GM23248 (cell line): Measurements from ENCODE around the gene RHAG. TPM values are rescaled to one million over a fixed set of nuclear protein-coding genes. Genes with fewer than 3 reads are reported as not detected.

Source experiments
- DNase-seq: peaks from one replicate; pipeline ENCODE4 v3.0.0-alpha.2; 2015
- H2AFZ ChIP-seq: fragments of 200-600 bp; sonication (generic); 2 replicates; pipeline ENCODE4 v1.6.1; 2016; ENCODE audit warnings: antibody characterized with exemption
- H3F3A ChIP-seq: fragments of 200-600 bp; sonication (generic); 2 replicates; pipeline ENCODE4 v1.6.1; 2016; ENCODE audit warnings: mild to moderate bottlenecking, antibody characterized with exemption, mixed run types; ENCODE audit not compliant: insufficient read depth
- H3K27ac ChIP-seq: fragments of 200-600 bp; sonication (generic); 2 replicates; pipeline ENCODE4 v1.5.1; 2016; ENCODE audit warnings: mild to moderate bottlenecking
- H3K27me3 ChIP-seq: fragments of 200-600 bp; sonication (generic); replicated peaks from 2 replicates; pipeline ENCODE4 v1.6.1; 2016; ENCODE audit warnings: mild to moderate bottlenecking; ENCODE audit not compliant: insufficient read depth
- H3K36me3 ChIP-seq: fragments of 200-600 bp; sonication (generic); 2 replicates; pipeline ENCODE4 v1.6.1; 2016; ENCODE audit warnings: low read depth, mild to moderate bottlenecking
- H3K4me1 ChIP-seq: fragments of 200-600 bp; sonication (generic); 2 replicates; pipeline ENCODE4 v1.6.1; 2016; ENCODE audit warnings: mild to moderate bottlenecking; ENCODE audit not compliant: insufficient read depth
- H3K4me2 ChIP-seq: fragments of 200-600 bp; sonication (generic); one replicate; pipeline ENCODE4 v1.6.1; 2016; ENCODE audit warnings: mild to moderate bottlenecking; ENCODE audit not compliant: unreplicated experiment
- H3K4me3 ChIP-seq: fragments of 200-600 bp; sonication (generic); 2 replicates; pipeline ENCODE4 v1.5.1; 2016; ENCODE audit warnings: mild to moderate bottlenecking
- H3K79me2 ChIP-seq: fragments of 200-600 bp; sonication (generic); 2 replicates; pipeline ENCODE4 v1.6.1; 2016; ENCODE audit warnings: mild to moderate bottlenecking; ENCODE audit not compliant: insufficient read depth
- H3K9ac ChIP-seq: fragments of 200-600 bp; sonication (generic); 2 replicates; pipeline ENCODE4 v1.6.1; 2016; ENCODE audit warnings: mild to moderate bottlenecking
- H3K9me2 ChIP-seq: fragments of 200-600 bp; sonication (generic); 2 replicates; pipeline ENCODE4 v1.6.1; 2016; ENCODE audit warnings: mixed run types, mild to moderate bottlenecking, moderate library complexity; ENCODE audit not compliant: insufficient read depth
- H3K9me3 ChIP-seq: fragments of 200-600 bp; sonication (generic); one replicate; pipeline ENCODE4 v1.6.1; 2017; ENCODE audit warnings: low read depth
- H4K20me1 ChIP-seq: fragments of 200-600 bp; sonication (generic); 2 replicates; pipeline ENCODE4 v1.6.0; 2016; ENCODE audit not compliant: insufficient read depth
- EZH2 ChIP-seq: fragments of 200-600 bp; sonication (generic); IDR thresholded peaks from 2 replicates; pipeline ENCODE4 v1.6.1; 2018; ENCODE audit warnings: antibody characterized with exemption, mild to moderate bottlenecking; ENCODE audit not compliant: insufficient read depth, poor library complexity, severe bottlenecking
- EZH2phosphoT487 ChIP-seq: fragments of 200-600 bp; sonication (generic); IDR thresholded peaks from 2 replicates; pipeline ENCODE4 v1.6.1; 2018; ENCODE audit warnings: antibody characterized with exemption, moderate library complexity, mild to moderate bottlenecking, low read depth; ENCODE audit not compliant: insufficient read depth
- WGBS, 2 experiments: methylation state at CpG; one replicate each; pipeline ENCODE4 v1.1.6; 2015 to 2017; ENCODE audit warnings: low lambda C conversion rate in 2 of 2, low coverage in 1 of 2; ENCODE audit errors: missing lambda C conversion rate in 2 of 2; 5-methylcytosine and 5-hydroxymethylcytosine counted together
- in situ Hi-C: fragments of 300-500 bp; cut with MboI; formaldehyde crosslinking; loops from 2 replicates; pipeline ENCODE4 v1.15.0; 2020
- polyA plus RNA-seq: library from polyadenylated mRNA; unstranded; fragments of >200 nt; fragmentation: Nextera tagmentation; extraction: Ambion mirVana; gene quantifications from 2 replicates; pipeline ENCODE4 v1.2.1, GENCODE V29; 2016
- total RNA-seq: library from RNA; depleted of rRNA; stranded (reverse); fragments of >200 nt; shearing (Covaris generic); gene quantifications from 2 replicates; pipeline ENCODE4 v1.2.3, GENCODE V29; 2014

The RHAG gene
- total and polyA plus RNA-seq, 2 experiments from 2014 or later, result not detected

DNA sequence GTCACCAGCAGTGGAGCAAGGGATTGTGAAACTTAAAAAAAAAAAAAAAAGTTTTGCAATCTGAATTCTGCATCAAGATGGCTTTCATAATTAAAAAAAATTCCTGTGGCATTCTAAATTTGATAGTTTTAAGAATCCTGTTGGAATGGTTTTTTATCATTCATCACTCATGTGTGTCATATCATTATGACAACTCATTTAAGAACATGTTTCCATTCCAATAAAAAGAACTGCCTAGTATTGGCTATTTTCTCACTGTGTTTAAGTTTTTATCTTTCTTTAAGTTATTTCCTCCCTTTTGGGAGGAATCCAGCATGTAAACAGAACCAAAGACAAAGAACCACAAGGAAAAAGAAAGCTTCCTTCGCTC is 26.2 kb upstream of the RHAG start:
- Histone ChIP-seq H3K27ac (no peak overlapping the region), H3K4me3 (no peak overlapping the region), H3K27me3 (no peaks in the 10 kb centered on the region), H2AFZ (no peak overlapping the region; the same call in 1 of the 2 replicates), H3K4me1 (no peaks in the 10 kb centered on the region), H3K9me2 (no peaks in the 10 kb centered on the region), H3K9me3 (no peaks in the 10 kb centered on the region), H3K4me2 (no peak overlapping the region), H3K9ac (no peak overlapping the region), H4K20me1 (no peaks in the 10 kb centered on the region), H3K79me2 (no peaks in the 10 kb centered on the region), H3K36me3 (no peaks in the 10 kb centered on the region), H3F3A (no peaks in the 10 kb centered on the region)
- no peak for DNase-seq
- WGBS, 2 experiments, result 5 to 10% methylated on average over 1 of the region's 1 CpG
- no peak for TF ChIP-seq EZH2
- TF ChIP-seq EZH2phosphoT487, result no peak
- in situ Hi-C loops, result no loop called here

DNA sequence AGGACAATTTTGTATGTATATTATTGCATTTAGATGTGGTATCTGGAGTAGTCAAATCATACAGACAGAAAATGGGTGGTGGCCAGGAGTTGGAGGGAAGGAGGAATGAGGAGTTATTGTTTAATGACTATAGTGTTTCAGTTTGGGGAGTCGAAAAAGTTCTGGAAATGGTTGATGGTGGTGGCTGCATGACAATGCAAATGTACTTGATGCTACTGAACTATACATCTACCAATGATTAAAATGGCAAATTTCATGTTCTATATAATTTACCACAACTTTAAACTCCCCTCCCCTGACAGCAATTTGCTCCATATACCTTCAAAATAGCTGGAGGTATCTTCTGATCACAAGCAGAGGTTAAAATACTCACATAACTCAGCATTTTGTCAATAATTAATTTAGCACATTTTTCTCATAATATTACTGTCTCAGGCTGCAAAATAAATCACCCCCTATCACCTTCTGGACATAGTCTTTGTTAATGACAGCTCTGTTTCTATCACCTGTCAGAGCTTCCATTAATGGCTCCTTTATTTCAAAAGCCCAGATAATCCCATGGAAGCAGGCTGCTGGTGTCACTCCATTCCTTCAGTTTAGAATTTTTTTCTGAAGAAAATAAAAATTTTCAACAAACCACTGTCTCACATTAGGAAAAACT is 25.7 kb upstream of the RHAG start:
- Histone ChIP-seq H3K9ac (no peak overlapping the region), H3K4me3 (no peak overlapping the region), H2AFZ (no peak overlapping the region), H3K79me2 (no peaks in the 10 kb centered on the region), H3K9me3 (no peaks in the 10 kb centered on the region), H3K9me2 (no peaks in the 10 kb centered on the region), H3K27me3 (no peaks in the 10 kb centered on the region), H3K4me1 (no peaks in the 10 kb centered on the region), H3K27ac (no peak overlapping the region), H3F3A (no peaks in the 10 kb centered on the region), H4K20me1 (no peaks in the 10 kb centered on the region), H3K4me2 (no peak overlapping the region), H3K36me3 (no peaks in the 10 kb centered on the region)
- no peak for DNase-seq
- 43 to 61% methylated on average over 1 of the region's 1 CpG for WGBS, 2 experiments
- no peak for TF ChIP-seq EZH2
- no peak for TF ChIP-seq EZH2phosphoT487
- in situ Hi-C loops, result no loop called here

DNA sequence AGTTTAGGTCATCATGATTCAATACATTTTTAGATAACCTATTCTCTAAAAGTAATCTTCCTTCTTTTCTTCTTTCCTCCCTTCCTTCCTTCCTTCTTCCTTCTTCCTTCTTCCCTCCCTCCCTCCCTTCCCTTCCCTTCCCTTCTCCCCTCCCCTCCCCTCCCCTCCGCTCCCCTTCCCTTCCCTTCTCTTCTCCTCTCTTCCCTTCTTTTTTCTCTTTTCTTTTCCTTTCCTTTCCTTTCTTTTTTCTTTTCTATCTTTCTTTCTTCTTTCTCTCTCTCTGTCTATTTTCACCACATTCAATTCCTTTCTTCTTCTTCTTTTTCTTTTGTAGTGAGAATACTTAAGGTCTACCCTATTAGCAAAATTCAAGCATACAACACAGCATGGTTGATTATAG is 17.3 kb upstream of the RHAG start:
- H3K27ac ChIP-seq, result no peak overlapping the region
- no peaks in the 10 kb centered on the region for H3K4me1 ChIP-seq
- H3K9ac ChIP-seq, result no peak overlapping the region
- H3K27me3 ChIP-seq, result no peaks in the 10 kb centered on the region
- 30% methylated on average over 1 of the region's 1 CpG; no CpG with 5 or more reads in 1 of the 2 experiments for WGBS, 2 experiments
- H3K4me3 ChIP-seq, result no peak overlapping the region
- no peak for TF ChIP-seq EZH2phosphoT487
- TF ChIP-seq EZH2, result no peak
- H4K20me1 ChIP-seq, result no peaks in the 10 kb centered on the region
- H2AFZ ChIP-seq, result no peak overlapping the region
- no peaks in the 10 kb centered on the region for H3K9me2 ChIP-seq
- H3K4me2 ChIP-seq, result no peak overlapping the region
- H3K79me2 ChIP-seq, result no peaks in the 10 kb centered on the region
- no peaks in the 10 kb centered on the region for H3K36me3 ChIP-seq
- H3F3A ChIP-seq, result no peaks in the 10 kb centered on the region
- in situ Hi-C loops, result no loop called here
- DNase-seq, result no peak
- no peaks in the 10 kb centered on the region for H3K9me3 ChIP-seq

DNA sequence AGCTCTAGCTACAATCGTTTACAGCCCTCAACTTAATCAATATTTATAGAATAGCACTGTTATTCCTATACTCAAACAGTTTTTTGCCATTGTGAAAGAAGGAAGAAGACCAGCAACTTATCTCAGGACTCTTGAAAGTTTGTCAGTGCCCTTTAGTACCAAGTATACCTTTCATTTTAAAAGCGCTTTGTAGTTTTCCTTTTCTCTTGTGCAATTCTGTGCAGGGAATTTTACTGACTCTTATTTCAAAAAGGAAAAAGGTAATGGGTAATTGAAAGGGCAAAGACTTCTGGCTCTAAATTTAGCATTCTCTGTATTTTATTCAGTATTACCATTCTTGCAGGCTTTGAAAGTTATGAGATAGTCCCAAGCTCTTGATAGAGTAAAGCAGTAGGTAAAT is 16.8 kb upstream of the RHAG start:
- TF ChIP-seq EZH2phosphoT487 (no peak), EZH2 (no peak)
- Histone ChIP-seq H3K79me2 (no peaks in the 10 kb centered on the region), H3K27me3 (no peaks in the 10 kb centered on the region), H3K4me3 (no peak overlapping the region), H4K20me1 (no peaks in the 10 kb centered on the region), H3K27ac (no peak overlapping the region), H3K9me2 (no peaks in the 10 kb centered on the region), H3F3A (no peaks in the 10 kb centered on the region), H3K4me2 (no peak overlapping the region), H3K9ac (no peak overlapping the region), H3K36me3 (no peaks in the 10 kb centered on the region), H2AFZ (no peak overlapping the region), H3K4me1 (no peaks in the 10 kb centered on the region), H3K9me3 (no peaks in the 10 kb centered on the region)
- DNase-seq, result no peak
- 34 to 36% methylated on average over 2 of the region's 2 CpGs for WGBS, 2 experiments
- in situ Hi-C loops, result no loop called here

DNA sequence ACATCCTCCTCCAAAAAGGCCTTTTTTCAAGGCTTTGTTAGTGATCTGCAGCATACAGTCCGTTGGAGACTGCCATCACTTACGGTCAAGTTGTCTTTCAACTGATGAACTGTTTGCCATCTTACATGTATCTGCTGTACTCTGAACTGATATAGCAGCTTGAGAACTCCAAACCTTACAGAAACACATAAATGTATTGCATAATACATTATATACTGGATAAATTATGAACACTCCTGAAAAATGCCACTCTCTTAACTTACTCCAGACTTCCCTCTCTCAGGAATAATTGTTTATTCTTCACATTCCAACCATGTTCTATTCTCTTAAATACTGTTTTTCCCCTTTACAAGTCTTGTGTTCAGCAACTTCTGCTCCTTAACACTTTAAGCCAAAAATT is 14.6 kb upstream of the RHAG start:
- no peaks in the 10 kb centered on the region for H3K36me3 ChIP-seq
- no peak overlapping the region for H3K9ac ChIP-seq
- no peak overlapping the region for H3K27ac ChIP-seq
- H3K4me3 ChIP-seq, result no peak overlapping the region
- H3K79me2 ChIP-seq, result no peaks in the 10 kb centered on the region
- in situ Hi-C loops, result no loop called here
- H3F3A ChIP-seq, result no peaks in the 10 kb centered on the region
- H3K27me3 ChIP-seq, result no peaks in the 10 kb centered on the region
- H3K9me3 ChIP-seq, result no peaks in the 10 kb centered on the region
- no peaks in the 10 kb centered on the region for H3K4me1 ChIP-seq
- H3K9me2 ChIP-seq, result no peaks in the 10 kb centered on the region
- H2AFZ ChIP-seq, result no peak overlapping the region
- H3K4me2 ChIP-seq, result no peak overlapping the region
- no peak for DNase-seq
- no peak for TF ChIP-seq EZH2
- TF ChIP-seq EZH2phosphoT487, result no peak
- 30 to 34% methylated on average over 2 of the region's 2 CpGs for WGBS, 2 experiments
- no peaks in the 10 kb centered on the region for H4K20me1 ChIP-seq
